Choroid plexus epithelial cell (primary cell): ENCODE data around the gene ZMIZ1.

Experiments
- DNase-seq: peaks from one replicate; pipeline ENCODE4 v3.0.0-alpha.2; 2010; ENCODE audit warnings: low read depth
- H3K4me3 ChIP-seq: 2 replicates; pipeline ENCODE4 v1.5.1; 2011; ENCODE audit warnings: low read depth, mild to moderate bottlenecking, control low read depth, low read length, moderate library complexity
- TF ChIP-seq, protein P1 (sequence below): conservative IDR thresholded peaks from 2 replicates; pipeline ENCODE4 v1.5.1; 2011; ENCODE audit warnings: low read depth, mild to moderate bottlenecking, control low read depth, inconsistent platforms, low read length, moderate library complexity

Gene ZMIZ1

DNA sequence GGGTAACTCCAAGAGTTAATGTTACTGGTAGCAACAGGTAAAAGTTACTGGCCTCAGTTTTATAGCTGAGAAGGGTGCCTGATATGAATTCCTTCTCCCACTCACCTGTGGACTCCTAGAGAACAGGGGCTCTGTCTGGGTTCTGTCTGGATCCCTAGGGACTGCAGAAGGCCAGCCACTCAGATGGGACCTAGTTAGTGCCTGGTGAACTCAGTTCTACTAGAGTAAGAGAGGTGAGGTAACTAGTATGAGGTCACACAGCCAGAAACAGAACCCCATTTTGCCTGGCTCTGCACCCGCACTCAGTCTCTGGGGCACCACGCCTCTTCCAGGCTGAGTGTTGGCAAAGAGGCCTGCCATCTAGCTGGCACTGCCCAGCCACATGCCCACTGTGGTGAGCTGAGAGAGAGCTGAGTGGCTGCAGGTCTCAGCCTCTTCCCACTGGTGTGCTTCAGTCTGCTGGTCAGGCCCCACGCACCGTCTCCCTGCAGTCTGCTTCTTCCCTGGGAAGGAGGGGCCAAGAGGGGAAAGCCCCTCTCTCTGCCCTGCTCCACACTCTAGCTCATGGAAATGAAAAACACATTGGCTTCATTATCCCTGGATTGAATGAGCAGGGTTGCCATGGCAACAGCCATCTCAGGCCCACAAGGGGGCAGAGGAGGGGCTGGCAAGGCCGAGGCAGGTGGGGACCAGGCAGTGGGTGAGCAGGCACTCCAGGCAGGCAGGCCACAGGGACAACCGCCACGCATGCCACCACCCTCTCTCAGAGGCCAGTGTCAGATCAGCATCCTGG lies 110.6 kb downstream of the ZMIZ1 start:
- peak; percentile 30 for DNase-seq
- no peak overlapping the region for H3K4me3 ChIP-seq
- TF ChIP-seq, protein P1, sequence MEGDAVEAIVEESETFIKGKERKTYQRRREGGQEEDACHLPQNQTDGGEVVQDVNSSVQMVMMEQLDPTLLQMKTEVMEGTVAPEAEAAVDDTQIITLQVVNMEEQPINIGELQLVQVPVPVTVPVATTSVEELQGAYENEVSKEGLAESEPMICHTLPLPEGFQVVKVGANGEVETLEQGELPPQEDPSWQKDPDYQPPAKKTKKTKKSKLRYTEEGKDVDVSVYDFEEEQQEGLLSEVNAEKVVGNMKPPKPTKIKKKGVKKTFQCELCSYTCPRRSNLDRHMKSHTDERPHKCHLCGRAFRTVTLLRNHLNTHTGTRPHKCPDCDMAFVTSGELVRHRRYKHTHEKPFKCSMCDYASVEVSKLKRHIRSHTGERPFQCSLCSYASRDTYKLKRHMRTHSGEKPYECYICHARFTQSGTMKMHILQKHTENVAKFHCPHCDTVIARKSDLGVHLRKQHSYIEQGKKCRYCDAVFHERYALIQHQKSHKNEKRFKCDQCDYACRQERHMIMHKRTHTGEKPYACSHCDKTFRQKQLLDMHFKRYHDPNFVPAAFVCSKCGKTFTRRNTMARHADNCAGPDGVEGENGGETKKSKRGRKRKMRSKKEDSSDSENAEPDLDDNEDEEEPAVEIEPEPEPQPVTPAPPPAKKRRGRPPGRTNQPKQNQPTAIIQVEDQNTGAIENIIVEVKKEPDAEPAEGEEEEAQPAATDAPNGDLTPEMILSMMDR: peak; percentile 19

DNA sequence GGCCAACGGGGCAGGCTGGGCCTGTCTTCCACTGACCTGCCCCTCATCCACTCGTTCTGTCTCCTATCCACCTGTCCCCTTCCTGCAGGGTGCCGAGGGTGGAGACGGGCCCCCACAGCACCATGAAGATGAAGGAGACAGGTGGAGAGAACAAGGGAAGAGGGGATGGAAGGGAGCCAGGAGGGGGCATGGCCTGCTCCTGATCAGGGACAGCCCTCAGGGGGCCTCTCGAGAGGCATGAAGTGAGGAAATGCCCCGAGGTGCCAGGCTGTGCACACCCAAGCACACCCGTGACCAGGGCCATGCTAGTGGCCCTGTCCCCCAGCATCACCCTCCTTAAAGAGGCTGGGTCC lies 111.2 kb downstream of the ZMIZ1 start:
- TF ChIP-seq, protein P1: no peak
- DNase-seq: no peak
- H3K4me3 ChIP-seq: no peak overlapping the region

DNA sequence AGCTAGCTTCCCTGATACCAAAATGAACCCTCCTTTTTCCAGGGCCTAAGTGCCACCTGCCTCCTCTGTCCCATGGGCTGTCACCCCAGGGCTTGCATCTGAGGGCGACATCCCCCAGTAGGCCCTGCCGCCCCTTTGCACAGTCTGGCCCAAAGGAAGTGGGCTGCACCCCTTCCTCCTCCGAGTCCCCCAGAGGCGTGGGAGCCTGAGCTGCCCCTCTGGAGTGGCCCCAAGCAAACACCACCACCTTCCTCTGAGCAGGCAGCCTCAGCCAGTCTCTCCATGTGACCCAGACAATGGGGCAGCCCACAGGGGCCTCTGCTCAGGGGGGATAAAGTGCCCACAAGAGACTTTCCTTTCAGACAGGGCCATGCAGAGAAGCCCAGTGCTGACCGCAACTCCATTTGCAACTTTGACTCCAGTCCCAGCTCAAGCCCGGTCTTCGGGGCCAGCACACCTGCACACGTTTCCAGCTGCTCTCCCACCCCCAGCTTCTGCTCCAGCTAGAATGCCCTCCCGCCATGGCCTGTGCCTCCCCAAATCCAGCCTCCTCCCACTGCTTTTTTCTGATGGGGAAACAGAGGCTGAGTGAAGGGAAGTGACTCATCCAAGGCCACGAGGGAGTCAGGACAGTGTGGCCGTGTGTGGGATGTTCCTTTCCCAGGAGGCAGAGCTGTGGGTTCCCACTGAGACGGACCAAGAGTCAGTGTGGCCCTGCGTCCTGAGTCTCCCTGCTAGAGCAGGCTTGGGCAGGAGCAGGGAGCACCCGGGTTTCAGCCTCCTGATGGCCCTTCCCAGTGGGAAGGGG lies 111.9 kb downstream of the ZMIZ1 start:
- H3K4me3 ChIP-seq: no peak overlapping the region
- TF ChIP-seq, protein P1: no peak
- DNase-seq: no peak

DNA sequence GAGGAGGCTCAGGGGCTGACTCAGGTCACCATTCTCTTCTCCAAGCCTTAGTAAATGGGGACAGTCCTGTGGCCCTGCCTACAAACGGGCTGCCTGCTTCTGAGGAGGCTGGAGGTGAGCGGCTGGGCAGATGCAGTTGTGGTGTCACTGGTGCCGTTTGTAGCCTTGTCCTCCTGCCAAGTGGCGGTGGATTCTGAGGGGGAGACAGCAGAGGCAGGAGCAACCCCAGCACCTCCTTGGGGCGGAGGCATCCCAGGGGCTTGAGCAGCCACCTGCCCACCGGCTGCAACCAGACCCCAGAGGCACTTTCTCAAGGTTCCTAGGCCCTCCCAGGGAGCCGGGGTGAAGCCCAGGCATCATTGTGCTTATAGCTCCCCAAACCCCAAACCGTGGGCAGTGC lies 112.5 kb downstream of the ZMIZ1 start:
- no peak overlapping the region for H3K4me3 ChIP-seq
- no peak for DNase-seq
- TF ChIP-seq, protein P1: no peak

DNA sequence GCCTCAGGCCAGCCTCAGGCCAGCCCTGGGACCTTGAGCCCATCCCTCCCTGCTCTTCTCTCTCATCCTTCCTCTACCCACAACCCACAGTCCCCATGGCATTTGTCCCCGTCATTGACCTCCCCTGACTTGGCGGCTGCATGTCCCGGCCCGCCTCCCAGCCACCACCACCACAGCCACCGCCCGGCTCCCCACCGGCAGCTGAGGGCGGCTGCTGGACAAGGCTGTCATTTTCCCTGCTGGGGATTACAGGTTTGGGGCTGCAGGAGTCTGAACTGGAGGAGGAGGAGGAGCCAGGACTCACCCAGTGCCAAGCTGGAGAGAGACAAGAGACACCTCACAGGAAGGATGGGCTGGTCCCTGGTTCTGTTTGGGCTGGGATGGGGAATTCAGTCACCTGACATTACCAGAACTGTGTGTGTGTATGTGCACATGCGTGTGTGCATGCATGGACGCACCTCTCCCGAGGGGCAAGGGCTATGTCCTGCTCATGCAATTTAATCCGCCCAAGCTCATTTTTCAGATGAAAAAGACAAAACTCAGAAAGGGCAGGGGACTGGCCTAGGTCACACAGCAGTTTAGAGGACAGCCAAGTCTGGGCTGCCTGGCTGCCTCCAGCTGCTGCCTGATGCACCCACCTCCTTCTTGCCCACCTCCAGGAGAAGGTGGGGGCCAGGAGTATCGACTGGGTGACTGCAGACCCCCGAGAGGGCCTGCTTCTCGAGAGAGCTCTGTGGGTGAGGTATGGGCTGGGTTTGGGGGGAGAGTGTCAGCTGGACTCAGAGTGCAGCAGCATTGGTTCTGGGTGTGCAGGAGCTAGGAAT lies 113.1 kb downstream of the ZMIZ1 start:
- TF ChIP-seq, protein P1: no peak
- H3K4me3 ChIP-seq: no peak overlapping the region
- DNase-seq: no peak

DNA sequence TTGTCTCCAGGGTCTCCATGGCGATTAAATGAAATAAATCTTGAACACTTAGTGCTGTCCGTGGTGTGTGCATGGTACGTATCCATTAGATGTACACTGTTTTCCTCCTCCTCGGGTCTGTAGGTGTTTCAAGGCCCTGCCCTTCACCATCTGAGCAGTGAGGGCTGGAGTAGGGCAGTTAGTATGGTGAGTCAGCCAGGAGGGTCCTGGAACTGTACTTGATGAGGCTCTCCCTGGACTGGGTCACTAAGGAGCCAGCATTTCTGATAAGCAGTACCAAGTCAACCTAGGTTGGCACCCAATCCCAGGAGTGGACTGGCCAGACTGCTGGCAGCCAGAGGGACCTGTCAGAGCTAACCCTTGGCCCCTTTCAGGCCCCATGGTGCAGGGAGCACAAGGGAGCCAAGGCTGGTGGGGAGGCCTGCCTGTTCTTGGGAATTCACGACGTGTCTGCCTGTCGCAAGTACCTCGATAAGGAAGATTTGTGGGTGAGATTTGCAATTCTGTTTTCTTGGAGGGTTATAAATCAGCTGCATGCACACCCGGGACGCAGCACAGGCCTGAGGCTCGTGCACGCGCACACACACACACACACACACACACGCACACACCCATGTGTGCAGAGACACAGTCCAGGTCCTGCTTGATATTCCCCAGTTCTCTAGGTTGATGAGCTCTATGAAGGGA lies 114.2 kb downstream of the ZMIZ1 start:
- DNase-seq: no peak
- TF ChIP-seq, protein P1: no peak
- no peak overlapping the region for H3K4me3 ChIP-seq
